Endodermal cell (in vitro differentiated cells): ENCODE data around the gene NOL6. TPM values are rescaled to one million over a fixed set of nuclear protein-coding genes. Genes with fewer than 3 reads are reported as not detected.

Experiments used
- DNase-seq: peaks from one replicate; pipeline ENCODE4 v3.0.0-alpha.2; 2017
- H3K27ac ChIP-seq: 2 replicates; pipeline ENCODE4 v1.5.1; 2013; ENCODE audit warnings: mild to moderate bottlenecking, low read depth, low read length, moderate library complexity
- H3K27me3 ChIP-seq: 2 replicates; pipeline ENCODE4 v1.6.1; 2013; ENCODE audit warnings: mild to moderate bottlenecking, low read length, moderate library complexity; ENCODE audit not compliant: insufficient read depth, control insufficient read depth, poor library complexity, severe bottlenecking
- H3K36me3 ChIP-seq: 2 replicates; pipeline ENCODE4 v1.7.0; 2013; ENCODE audit warnings: mild to moderate bottlenecking, low read length, moderate library complexity; ENCODE audit not compliant: control insufficient read depth, insufficient read depth
- H3K4me1 ChIP-seq: one replicate; pipeline ENCODE4 v1.7.0; 2013; ENCODE audit warnings: low read length; ENCODE audit not compliant: control insufficient read depth, insufficient read depth
- H3K4me3 ChIP-seq: 2 replicates; pipeline ENCODE4 v1.5.1; 2013; ENCODE audit warnings: mild to moderate bottlenecking, low read length, moderate library complexity
- H3K9ac ChIP-seq: 2 replicates; pipeline ENCODE4 v1.6.1; 2013; ENCODE audit warnings: mild to moderate bottlenecking, low read length, moderate library complexity; ENCODE audit not compliant: poor library complexity, severe bottlenecking; ENCODE audit errors: extremely low read depth
- H3K9me3 ChIP-seq: 2 replicates; pipeline ENCODE4 v1.6.1; 2013; ENCODE audit warnings: mild to moderate bottlenecking, low read length, moderate library complexity; ENCODE audit not compliant: control insufficient read depth
- H3K27ac Mint-ChIP-seq: 2 replicates; pipeline ENCODE4 v1.8.0; 2020; ENCODE audit warnings: mixed read lengths
- H3K27me3 Mint-ChIP-seq: 2 replicates; pipeline ENCODE4 v1.8.0; 2021; ENCODE audit warnings: mild to moderate bottlenecking, mixed read lengths; ENCODE audit not compliant: insufficient read depth
- H3K36me3 Mint-ChIP-seq: 2 replicates; pipeline ENCODE4 v1.8.0; 2020; ENCODE audit warnings: low read depth, mixed read lengths
- H3K4me1 Mint-ChIP-seq: 2 replicates; pipeline ENCODE4 v1.8.0; 2020; ENCODE audit warnings: mixed read lengths
- H3K4me3 Mint-ChIP-seq: 2 replicates; pipeline ENCODE4 v1.8.0; 2020; ENCODE audit warnings: mild to moderate bottlenecking, moderate library complexity, mixed read lengths
- H3K9me3 Mint-ChIP-seq: 2 replicates; pipeline ENCODE4 v1.8.0; 2020; ENCODE audit warnings: mild to moderate bottlenecking, mixed read lengths
- WGBS, 2 experiments: methylation state at CpG; one replicate each; pipeline versions ENCODE4 v1.1.5 to v1.1.7; 2013; ENCODE audit warnings: missing lambda C conversion rate in 2 of 2, mixed read lengths in 1 of 2; ENCODE audit not compliant: insufficient coverage in 1 of 2, insufficient read length in 1 of 2; 5-methylcytosine and 5-hydroxymethylcytosine counted together
- total RNA-seq, 2 donors: library from RNA; stranded (reverse); fragmentation: NEBNext Ultra II Directional in 1 of 2; extraction: Animal tissue kit (Norgen Biotek cat#: 25700) in 1 of 2; gene quantifications; 2 replicates in 1 of 2; 3 replicates in 1 of 2; pipeline ENCODE4 v1.2.1, GENCODE V29; 2021
- TF ChIP-seq, protein P1 (sequence below): fragments of 200-600 bp; sonication (generic); conservative IDR thresholded peaks from 2 replicates; pipeline ENCODE4 v1.5.0; 2021; ENCODE audit warnings: antibody characterized with exemption, mild to moderate bottlenecking

The NOL6 gene
- total RNA-seq, 2 donors from 2014 or later, result 34.2 to 34.6 TPM

DNA sequence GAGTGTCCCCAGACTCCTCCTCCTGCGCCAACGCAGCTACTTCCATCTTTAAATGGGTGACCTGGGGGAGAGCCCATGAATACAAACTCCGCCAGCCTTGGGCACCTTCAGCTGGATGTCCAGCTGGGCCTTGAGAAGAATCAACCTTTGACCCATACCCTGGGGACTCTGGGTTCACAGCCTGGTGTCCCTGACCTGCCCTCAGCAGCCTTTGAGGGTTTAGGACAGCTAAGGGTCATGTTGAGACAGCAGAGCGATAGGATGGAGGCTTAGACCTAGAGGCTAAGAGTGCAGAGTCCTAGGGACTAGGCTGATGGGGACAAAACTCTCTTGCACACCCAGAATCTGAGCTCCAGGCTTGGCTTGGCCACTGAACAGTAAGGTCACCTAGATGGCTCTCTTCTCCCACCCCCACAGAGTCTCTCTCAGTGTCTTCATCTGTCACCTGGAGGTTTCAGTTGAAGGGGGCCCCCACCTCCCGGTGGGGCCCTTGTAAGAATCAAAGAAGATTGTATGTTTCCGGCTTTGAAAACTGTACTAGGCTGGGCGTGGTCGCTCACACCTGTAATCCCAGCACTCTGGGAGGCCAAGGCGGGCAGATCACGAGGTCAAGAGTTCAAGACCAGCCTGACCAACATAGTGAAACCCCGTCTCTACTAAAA is 19.6 kb downstream of the NOL6 start:
- TF ChIP-seq, protein P1, sequence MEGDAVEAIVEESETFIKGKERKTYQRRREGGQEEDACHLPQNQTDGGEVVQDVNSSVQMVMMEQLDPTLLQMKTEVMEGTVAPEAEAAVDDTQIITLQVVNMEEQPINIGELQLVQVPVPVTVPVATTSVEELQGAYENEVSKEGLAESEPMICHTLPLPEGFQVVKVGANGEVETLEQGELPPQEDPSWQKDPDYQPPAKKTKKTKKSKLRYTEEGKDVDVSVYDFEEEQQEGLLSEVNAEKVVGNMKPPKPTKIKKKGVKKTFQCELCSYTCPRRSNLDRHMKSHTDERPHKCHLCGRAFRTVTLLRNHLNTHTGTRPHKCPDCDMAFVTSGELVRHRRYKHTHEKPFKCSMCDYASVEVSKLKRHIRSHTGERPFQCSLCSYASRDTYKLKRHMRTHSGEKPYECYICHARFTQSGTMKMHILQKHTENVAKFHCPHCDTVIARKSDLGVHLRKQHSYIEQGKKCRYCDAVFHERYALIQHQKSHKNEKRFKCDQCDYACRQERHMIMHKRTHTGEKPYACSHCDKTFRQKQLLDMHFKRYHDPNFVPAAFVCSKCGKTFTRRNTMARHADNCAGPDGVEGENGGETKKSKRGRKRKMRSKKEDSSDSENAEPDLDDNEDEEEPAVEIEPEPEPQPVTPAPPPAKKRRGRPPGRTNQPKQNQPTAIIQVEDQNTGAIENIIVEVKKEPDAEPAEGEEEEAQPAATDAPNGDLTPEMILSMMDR, result no peak
- Histone ChIP-seq H3K9me3 (no peaks in the 10 kb centered on the region), H3K9ac (no peak overlapping the region), H3K27ac (no peak overlapping the region), H3K36me3 (no peaks in the 10 kb centered on the region), H3K4me3 (no peak overlapping the region), H3K4me1 (no peaks in the 10 kb centered on the region), H3K27me3 (no peaks in the 10 kb centered on the region)
- no peaks in the 10 kb centered on the region for H3K9me3 Mint-ChIP-seq
- 89 to 92% methylated on average over 5 to 11 of the region's 11 CpGs for WGBS, 2 experiments
- no peaks in the 10 kb centered on the region for H3K36me3 Mint-ChIP-seq
- no peaks in the 10 kb centered on the region for H3K27me3 Mint-ChIP-seq
- peaks cover 9% of the 10 kb centered on the region for H3K4me1 Mint-ChIP-seq
- H3K27ac Mint-ChIP-seq, result no peak overlapping the region
- H3K4me3 Mint-ChIP-seq, result no peak overlapping the region
- DNase-seq, result no peak

DNA sequence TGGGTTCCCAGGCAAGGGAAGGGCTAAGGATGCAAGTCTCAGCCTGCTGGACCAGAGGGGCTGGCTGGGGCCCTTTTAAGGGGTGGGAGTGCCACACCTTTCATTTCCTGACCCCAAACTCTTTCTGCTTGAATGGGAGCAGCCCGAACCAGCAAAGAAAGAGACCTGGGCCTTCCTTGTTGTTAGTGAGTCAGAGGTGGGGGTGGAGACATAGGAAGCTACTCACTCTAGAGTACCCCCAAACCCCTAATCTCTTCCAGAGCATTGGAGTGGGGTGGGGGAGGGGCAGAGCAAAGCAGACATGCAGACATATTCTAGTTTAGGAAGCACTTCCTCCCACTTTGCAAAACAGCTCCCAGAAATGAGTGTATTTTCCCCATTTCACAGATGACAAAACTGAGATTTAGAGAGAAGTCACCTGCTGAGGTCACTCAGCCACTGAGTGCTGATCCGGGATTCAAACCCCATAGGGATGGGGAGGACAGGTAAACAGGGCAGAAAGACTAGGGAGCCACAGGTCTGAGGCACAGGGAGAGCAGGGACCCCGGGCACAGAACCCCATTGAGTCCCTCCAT is 20.4 kb downstream of the NOL6 start:
- no peaks in the 10 kb centered on the region for H3K4me1 ChIP-seq
- H3K9me3 Mint-ChIP-seq, result no peaks in the 10 kb centered on the region
- TF ChIP-seq, protein P1, result no peak
- H3K27ac Mint-ChIP-seq, result no peak overlapping the region
- H3K27ac ChIP-seq, result no peak overlapping the region
- H3K27me3 Mint-ChIP-seq, result peaks cover 7% of the 10 kb centered on the region
- H3K9ac ChIP-seq, result no peak overlapping the region
- H3K36me3 Mint-ChIP-seq, result no peaks in the 10 kb centered on the region
- no peak overlapping the region for H3K4me3 Mint-ChIP-seq
- no peak overlapping the region for H3K4me3 ChIP-seq
- no peak for DNase-seq
- WGBS, 2 experiments, result 88 to 95% methylated on average over 1 to 3 of the region's 3 CpGs
- peaks cover 4% of the 10 kb centered on the region for H3K4me1 Mint-ChIP-seq
- peaks cover 3% of the 10 kb centered on the region for H3K27me3 ChIP-seq
- H3K36me3 ChIP-seq, result no peaks in the 10 kb centered on the region
- no peaks in the 10 kb centered on the region for H3K9me3 ChIP-seq

DNA sequence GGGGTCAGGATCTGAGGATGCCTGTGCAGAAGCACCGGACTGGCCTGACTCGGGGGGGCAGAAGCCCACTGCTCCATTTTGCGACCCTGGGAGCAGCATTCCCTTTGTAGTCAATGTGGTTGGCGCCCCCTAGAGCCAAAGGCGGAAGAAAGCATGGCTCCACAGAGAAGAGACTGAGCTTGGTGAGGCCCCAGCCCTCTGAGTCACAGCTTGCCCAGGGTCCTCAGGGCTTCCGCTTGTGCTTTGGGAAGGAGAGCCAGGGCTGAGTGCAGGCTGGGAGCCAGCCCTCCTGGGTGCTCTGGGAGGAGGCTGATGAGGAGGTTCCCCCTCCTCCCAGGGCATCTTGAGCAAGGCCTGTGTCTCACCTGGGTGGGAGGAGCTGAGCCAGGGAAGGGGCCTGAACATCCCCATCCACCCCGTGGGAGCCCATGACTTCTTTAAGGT is 20.9 kb downstream of the NOL6 start:
- Histone ChIP-seq H3K36me3 (no peaks in the 10 kb centered on the region), H3K9ac (no peak overlapping the region), H3K27ac (no peak overlapping the region), H3K4me1 (peaks cover 1% of the 10 kb centered on the region), H3K4me3 (no peak overlapping the region), H3K27me3 (peaks cover 8% of the 10 kb centered on the region), H3K9me3 (no peaks in the 10 kb centered on the region)
- 27% methylated on average over 7 of the region's 7 CpGs; no CpG with 5 or more reads in 1 of the 2 experiments for WGBS, 2 experiments
- peak; percentile 96 for DNase-seq
- Mint-ChIP-seq H3K36me3 (no peaks in the 10 kb centered on the region), H3K27ac (peak overlapping the region; percentile 72), H3K27me3 (peaks cover 12% of the 10 kb centered on the region), H3K4me3 (no peak overlapping the region), H3K9me3 (no peaks in the 10 kb centered on the region), H3K4me1 (peaks cover 3% of the 10 kb centered on the region)
- TF ChIP-seq, protein P1, result peak; percentile 94
